Endometrial microvascular endothelial cells (primary cell): Measurements from ENCODE around the gene FREM2. TPM values are rescaled to one million over a fixed set of nuclear protein-coding genes. Genes with fewer than 3 reads are reported as not detected.

Experiments used
- in situ Hi-C: cut with HindIII; loops from 2 replicates; pipeline ENCODE4 v1.10.0; 2017; ENCODE audit warnings: low sequenced_read_pairs, low pct_unique_long_range_greater_than_20kb; ENCODE audit errors: inconsistent ontology term
- total RNA-seq: library from RNA; depleted of rRNA; stranded (reverse); fragments of >200 nt; gene quantifications from one replicate; pipeline ENCODE4 v1.2.3, GENCODE V29; 2015; ENCODE audit errors: inconsistent ontology term

The FREM2 gene
- total RNA-seq, 1 donor from 2014 or later = not detected

DNA sequence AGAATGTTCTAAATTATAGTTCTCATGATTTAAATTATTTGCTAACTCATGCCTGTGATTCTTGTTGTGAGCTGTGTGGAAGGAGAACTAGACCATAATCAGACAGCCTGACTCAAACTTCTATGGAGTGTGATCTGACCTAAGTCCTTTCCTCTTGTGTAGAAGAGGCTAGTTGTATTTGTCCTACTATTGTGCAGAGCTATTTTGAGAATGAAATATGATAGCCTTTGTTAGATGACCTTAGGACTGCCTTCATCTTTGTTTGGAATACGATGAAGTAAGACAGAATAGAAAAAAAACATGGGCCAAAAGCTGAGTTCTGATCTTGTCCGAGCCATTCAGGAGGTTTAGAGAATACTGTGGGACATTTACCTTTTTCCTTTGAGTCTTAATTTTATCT, 184.4 kb downstream of the FREM2 start:
- in situ Hi-C loops = no loop called here

DNA sequence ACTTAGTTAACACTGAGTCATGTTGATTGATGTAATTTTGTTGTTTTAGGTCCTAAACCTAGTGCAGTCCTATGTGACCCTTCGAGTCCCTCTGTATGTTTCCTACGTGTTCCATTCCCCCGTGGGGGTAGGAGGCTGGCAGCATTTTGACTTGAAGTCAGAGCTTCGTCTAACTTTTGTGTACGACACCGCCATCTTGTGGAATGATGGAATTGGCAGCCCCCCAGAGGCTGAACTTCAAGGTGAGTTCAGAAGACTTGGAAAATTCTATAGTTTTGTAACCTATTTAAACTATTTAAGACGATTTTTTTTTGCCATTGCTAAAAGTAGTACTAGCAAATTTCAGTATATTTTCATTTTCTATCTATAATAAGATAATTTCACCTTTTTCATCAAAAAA, 185.8 kb downstream of the FREM2 start:
- in situ Hi-C loops = no loop called here

DNA sequence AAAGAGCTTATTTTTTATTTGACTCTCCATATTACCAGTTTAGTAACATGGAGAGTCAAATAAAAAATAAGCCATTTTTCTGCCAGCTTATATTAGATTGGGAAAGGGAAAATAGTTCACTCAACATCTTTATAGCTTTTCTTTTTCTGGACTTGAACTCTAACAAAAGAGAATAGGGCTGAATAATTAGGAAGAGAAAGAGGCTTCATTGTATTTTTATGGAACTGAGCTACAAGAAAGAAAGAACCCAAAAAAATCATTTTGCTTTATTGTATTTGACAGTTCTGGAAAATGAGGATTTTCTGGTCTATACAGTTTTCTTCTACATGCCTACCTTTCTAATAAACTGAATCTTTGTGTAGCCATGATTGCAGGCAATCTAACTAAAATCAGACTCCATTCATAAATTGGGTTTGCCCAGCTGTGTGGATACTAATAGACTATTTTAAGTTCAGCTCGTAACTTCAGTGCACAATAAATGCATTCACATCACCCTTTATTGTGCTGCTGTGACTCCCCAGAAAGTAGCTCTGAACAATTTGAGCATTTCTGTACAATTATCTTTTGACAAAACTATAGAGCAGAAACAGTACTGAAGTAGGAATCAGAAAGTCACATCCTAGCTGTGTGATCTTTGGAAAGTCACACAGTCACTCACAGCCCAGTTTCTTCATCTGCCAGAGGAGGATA, 188.5 kb downstream of the FREM2 start:
- in situ Hi-C loops = no loop called here

DNA sequence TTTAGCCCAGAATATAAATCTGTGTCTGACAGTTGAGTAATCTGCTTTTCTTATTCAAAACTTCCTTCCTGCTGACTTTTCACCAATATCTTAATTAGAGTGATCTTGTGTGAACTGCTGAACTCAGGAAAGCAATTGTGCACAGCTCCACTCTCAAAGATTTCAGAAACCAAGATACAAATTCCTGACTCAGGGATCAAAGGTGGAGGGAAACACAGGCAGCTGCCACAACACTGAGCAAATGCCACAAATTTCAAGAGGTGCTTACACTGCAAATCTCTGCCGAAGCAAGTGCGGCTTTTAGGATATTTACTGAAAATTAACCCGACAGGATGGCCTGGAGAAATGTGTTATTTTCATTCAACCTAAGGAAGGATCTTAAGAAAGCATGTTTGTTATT, 192.4 kb downstream of the FREM2 start:
- in situ Hi-C loops = no loop called here

DNA sequence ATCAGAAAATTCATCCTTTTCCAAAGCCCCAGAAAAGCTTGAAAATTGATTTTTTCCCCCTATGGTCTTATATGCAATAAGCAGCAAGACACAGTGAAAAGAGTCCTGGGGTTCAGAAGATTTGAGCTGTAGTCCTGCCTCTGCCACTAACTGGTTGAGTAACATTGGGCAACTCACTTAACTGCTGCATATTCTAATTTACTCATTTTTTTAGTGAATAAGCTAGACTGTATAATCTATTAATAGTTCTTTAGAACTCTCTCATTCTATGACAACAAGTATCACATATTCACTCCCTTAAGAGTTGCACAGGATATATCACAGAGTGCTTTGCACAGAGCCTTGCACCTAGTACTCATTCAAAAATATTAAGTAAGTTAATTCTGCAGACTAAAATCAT, 192.9 kb downstream of the FREM2 start:
- in situ Hi-C loops = no loop called here

DNA sequence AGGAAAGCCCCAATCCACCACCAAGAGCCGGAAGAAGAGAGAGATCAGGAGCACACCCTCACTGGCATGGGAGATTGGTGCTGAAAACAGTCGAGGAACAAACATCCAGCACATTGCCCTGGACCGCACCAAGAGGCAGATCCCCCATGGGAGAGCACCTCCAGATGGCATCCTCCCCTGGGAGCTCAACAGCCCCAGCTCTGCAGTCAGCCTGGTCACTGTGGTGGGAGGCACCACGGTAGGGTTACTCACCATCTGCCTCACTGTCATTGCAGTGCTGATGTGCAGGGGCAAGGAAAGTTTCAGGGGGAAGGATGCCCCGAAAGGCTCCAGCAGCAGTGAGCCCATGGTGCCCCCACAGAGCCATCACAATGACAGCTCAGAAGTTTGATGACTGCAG, 193.5 kb downstream of the FREM2 start:
- in situ Hi-C loops = no loop called here

DNA sequence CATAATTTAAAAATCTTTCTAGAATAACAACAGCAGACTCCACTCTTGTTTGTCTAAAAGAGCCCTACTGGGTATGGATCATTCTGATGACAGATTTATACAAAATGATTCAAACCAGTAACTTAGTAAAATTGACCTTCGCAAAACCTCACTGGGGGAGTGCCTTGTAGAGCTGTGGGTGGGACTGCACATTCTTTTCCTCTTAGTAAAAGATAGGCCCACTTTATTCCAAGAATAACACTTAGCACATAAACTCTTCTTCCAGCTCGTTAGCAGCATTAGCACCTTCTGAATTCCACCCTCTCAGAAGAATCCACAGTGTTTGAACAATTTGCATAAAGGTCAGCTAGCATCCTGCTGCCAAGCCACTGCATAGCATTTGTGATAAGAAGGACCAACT, 196.9 kb downstream of the FREM2 start:
- in situ Hi-C loops = no loop called here

DNA sequence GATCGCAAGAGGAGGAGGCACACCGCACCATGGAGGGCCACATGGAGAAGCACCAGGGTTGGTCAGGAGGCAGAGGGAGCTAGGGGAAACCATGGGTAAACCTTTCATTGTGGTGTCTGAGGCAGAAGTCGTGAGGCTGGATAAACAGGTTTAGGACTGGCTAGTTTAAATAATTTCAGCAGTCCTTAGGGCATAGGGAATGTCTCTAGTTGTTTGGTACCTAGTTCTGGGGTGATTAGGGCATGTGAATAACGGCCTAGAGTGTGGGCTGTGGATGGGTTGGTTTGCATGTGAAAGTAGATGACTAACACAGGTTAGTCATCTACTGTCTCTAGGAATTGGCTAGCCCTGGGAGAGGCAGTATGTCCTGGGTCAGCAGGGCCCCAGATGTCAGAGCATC, 201.4 kb downstream of the FREM2 start:
- in situ Hi-C loops = no loop called here

DNA sequence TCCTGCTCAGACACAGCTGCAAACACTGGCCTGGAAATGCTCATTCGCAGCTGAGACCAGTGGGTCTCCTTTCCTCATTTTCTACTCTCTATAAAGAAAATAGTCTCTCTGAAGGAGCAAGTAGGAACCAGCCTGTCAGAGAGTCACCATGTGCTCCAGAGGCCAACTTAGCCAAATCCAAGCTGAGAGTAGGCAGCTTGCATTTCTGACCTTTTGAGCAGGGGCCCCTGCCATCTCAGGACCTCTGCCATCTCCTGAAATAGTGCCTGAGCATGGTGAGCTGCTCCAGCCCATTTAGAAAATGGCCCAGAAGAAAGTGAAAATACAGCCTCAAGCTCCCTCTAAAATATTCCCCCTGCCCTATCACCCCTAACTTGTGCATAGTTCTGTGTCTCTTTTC, 208.2 kb downstream of the FREM2 start:
- in situ Hi-C loops = no loop called here

DNA sequence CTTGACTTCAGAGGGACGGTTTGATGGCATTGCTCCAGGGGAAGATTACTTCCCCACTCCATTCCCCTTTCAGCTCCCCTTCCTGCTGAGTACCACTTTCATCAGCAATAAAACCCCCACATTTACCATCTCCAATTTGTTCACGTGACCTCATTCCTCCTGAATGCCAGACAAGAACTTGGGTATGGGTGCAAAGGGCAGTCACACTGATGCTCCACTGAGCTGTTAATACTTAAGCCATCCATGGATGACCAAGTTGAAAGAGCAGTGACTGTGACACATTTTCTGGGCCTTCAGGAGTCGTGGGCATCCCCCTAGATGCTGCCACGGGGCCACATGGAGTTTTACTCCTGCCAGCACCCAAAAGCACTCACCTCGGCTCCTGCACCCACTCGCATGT, 210.6 kb downstream of the FREM2 start:
- in situ Hi-C loops = no loop called here

DNA sequence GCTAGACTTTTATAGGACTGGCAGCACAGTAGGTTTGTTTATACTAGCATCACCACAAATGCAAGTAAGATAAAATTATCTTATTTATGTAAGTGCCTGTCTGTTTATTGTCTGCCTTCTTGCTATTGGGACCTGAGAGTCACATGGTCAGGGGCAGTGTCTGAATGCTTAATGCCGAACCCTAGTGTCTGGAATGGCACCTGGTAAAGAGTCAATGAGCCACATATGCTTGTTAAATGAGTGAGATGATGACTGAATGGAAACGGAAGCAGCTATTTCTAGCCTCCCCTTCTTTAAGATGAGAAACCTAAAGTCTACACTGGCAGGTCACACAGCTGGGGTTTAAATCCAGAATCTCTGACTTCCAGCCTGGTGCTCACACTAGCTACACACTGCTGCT, 211.6 kb downstream of the FREM2 start:
- in situ Hi-C loops = no loop called here

DNA sequence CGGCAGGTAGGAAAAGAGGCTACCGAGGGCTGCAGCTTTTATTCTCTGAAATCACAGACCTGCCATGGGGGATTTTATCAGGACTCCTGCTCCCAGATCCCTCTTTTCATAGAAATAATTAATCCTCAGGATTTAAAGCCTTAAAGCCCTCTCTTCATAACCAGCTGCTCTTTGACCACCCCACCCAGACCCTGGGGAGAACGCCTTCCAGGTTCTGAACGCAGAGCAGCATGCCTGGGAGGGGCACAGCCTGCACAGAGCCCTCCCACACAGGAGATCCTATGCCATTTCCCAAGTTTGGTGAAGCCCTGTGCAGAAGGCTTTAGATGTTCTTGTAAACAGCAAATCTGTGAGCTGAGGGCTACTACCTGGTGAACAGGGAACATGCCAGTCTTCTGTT, 212.7 kb downstream of the FREM2 start:
- in situ Hi-C loops = no loop called here

DNA sequence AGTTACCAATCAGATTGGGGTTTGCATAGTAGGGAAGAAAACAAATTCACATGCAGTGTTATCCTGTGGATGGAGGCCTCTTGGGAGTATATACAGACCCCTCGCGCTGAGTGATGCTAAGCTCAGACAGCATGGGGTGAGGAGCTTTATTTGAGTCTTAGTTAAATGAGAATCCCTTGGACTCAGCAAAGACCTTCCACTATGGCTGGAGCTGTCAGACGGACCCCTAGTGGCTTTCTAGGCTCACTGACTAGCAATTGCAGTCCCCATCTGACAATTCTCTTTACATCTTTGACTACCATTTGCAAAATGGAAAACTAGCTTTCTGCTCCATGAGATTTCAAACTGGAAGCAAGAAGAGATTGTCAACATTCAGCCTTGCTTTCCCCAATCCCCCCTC, 213.3 kb downstream of the FREM2 start:
- in situ Hi-C loops = no loop called here

DNA sequence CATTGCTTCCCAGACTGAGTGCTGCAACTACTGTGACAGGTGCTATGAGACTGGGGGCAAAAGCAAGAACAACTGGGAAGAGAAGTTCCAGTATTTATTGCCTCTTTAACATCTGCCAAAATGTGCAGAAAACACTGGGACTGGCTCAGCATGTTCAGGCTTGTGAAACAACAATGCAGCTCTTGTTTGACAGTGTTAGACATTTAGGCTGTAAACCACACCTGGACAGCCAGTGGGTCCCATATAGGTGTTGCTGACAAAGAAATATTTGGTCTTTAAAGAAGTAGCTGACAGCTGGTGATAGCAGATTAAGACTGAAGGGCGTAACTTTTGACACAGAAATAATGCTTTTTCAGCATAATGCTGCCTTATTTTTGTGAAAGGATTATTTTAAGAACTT, 215.7 kb downstream of the FREM2 start:
- in situ Hi-C loops = no loop called here

DNA sequence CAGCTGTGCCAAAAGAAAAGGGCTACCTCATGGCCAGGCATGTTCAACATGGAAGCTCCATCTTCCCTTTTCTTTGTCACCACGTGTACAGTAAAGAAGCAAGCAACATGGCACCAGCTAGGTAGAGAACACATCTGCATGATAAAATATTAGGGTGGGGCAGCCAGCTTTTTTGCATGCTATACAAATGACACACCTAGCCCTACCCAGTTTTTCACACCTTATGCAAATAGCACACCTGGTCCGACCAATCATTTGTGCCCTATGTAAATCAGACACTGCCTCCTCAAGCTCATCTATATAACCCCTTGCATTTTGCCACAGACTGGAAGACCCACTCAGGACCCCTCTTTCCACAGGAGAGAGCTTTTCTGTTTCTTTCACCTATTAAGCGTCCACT, 218.2 kb downstream of the FREM2 start:
- in situ Hi-C loops = no loop called here

DNA sequence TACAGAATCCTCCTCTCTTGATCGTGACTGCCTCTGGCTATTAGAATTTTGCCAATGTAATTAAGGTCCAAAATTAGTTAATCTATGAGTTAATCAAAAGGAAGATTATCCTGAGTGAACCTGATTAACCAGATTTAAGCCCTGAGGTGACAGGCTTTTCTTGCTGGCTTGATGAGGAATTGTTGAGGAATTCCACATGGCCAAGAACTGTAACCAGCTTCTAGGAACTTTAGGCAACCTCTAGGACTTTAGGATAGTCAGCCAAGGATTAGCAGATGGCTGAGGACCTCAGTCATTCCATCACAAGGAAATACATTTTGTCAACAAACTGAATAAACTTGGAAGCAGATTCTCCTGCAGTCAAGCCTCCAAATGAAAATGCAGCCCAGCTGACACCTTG, 219.0 kb downstream of the FREM2 start:
- in situ Hi-C loops = no loop called here

DNA sequence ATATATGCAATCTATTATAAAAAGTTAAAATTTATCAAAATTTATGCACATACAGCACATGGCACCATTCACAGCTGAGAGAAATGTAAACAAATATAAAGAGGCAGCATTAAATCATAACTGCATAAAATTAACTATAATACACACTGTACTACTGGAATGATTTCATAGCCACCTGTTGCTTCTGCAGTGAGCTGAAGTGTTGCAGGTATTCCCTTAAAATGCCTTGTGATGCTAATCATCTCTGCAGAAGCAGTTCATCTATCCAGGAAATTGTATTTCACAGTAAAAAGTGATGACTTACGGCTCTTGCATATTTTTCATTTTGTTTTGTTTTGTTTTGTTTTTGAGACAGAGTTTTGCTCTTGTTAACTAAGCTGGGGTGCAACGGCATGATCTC, 221.7 kb downstream of the FREM2 start:
- in situ Hi-C loops = no loop called here

DNA sequence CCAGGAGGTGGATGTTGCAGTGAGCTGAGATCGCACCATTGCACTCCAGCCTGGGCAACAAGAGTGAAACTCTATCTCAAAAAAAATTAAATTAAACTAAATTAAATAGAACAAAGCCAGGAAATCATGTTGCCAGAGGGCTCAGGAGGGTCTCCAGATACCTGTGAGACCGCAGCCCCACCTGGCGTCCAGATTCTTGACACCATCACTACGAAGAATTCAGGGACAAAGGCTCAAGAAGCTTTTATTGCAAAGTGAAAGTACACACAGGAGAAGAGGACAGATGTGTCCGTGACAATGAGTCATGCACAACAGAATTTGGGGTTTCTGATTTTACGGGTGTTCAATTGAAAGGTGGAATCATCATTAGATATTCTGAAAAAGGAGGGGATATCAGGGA, 227.2 kb downstream of the FREM2 start:
- in situ Hi-C loops = no loop called here

DNA sequence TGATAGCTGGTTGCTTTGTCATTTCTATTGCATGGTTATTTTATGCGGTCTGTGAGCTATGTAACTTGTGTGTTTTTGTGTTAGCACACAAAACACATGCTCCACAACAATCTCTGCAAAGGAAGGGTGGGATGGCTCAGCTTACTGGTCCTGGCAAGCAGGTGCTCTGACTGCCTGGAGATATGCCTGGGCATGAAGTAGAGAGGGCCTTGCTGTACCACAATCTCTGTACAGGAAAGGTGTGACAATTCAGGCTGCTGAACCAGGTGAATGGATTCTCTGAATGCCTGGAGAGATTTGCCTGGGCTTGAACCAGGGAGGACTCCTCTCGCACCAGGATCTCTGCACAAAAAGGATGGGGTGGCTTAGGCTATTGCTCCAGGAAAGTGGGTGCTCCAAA, 234.2 kb downstream of the FREM2 start:
- in situ Hi-C loops = no loop called here

DNA sequence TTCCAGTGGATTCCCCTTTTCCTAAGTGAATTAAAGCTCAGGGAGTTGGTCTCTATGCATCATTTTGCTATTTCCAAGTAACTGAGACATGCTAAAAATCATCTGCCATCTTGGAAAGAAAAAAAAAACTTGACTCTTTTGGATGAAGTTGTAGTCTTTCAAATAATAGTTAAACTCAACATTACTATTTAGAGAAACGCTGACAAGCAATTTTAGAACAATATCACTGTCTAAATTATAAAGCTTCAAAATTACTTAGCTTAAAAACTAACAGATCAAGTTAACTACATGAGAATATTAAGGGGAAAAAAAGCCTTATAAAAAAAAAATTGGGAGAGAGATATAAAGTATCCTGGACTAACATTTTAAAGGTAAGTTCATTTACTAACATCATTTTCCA, 235.3 kb downstream of the FREM2 start:
- in situ Hi-C loops = no loop called here

DNA sequence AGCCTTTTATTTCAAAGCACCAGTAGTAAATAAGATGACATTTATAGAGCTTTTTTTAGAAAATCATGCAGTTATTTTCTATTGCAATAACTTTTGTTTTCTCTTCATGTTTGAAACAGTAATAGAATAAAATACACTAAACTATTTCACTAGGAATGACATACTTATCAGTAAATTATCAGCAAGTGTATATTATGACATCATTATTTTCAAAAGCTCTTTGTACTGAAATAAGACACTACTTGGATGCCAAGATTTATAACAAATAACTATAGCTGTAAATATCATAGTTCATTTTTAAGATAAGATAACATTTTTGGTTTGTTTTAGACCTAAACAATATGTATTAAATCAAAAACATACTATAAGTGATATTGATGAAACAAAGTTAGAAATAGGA, 246.9 kb downstream of the FREM2 start:
- in situ Hi-C loops = no loop called here
